HG03060 (cell line): ENCODE measurements around the gene SAT2.
"Not testable (repeated sequence)": the region's sequence is repeated elsewhere in the genome, so short reads cannot be mapped to it uniquely, and the experiment has no call there.

Experiments
- ATAC-seq: cut with Tn5 transposase; IDR thresholded peaks from one replicate; pipeline ENCODE4 v1.9.1; 2021; ENCODE audit warnings: low read depth, moderate number of reproducible peaks; ENCODE audit not compliant: unreplicated experiment

Gene SAT2

DNA sequence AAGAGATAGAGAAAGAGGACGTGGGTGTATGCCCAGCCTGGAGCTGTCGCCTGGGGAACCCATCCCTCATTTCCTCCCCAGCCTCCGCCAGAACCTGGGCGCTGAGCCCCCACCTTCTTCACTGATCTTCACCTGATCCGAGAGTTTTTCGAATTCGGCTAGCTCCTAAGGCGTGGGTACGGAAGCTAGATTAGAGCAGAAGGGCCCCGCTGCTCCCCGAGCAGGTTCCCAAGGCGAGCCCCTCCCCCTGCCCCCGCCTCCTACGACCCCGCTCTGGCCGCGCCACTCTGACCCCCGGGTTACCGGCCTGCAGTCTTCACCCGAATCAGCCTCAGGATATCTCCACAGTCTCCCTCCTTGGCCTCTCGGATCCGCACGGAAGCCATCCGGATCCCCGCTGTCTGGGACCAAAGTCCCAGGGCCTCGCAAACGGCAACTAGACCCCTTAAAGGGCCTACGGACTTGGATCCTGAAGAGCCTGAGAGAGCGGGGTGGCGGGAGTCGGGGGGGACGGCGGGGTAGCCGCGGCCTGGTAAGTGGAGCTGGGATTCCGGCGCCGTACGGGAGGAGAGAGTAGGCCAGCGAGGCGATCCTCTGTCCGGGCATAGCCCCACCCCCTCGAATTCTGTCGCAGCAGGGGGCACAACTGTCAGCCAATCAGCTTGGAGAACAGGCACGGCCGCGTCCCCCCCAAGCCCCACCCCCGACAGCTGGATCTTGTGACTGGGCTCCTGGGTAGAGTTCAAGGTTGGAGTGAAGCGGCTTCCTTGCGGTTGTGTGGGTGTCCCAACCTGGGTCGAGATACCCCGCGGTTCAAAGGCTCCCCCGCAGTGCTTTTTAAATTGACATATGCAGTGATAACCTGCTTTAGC, at the start of gene SAT2:
Gene SAT2, minus strand, starts transcription at position 572 of the 872 bp plus-strand sequence. Its CDS starts 186 bp downstream, at position 386.
- ATAC-seq = no peak

- ATAC-seq = no peak
These were observed 48.9 kb upstream of the SAT2 start for GRCh38 chr17:7676533-7676932.

DNA sequence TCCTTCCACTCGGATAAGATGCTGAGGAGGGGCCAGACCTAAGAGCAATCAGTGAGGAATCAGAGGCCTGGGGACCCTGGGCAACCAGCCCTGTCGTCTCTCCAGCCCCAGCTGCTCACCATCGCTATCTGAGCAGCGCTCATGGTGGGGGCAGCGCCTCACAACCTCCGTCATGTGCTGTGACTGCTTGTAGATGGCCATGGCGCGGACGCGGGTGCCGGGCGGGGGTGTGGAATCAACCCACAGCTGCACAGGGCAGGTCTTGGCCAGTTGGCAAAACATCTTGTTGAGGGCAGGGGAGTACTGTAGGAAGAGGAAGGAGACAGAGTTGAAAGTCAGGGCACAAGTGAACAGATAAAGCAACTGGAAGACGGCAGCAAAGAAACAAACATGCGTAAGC, 47.3 kb upstream of the SAT2 start:
- no peak for ATAC-seq

DNA sequence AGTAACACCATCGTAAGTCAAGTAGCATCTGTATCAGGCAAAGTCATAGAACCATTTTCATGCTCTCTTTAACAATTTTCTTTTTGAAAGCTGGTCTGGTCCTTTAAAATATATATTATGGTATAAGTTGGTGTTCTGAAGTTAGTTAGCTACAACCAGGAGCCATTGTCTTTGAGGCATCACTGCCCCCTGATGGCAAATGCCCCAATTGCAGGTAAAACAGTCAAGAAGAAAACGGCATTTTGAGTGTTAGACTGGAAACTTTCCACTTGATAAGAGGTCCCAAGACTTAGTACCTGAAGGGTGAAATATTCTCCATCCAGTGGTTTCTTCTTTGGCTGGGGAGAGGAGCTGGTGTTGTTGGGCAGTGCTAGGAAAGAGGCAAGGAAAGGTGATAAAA, 45.6 kb upstream of the SAT2 start:
- ATAC-seq = no peak

GRCh38 chr17:7668482-7668881, 40.9 kb upstream of the SAT2 start:
- ATAC-seq = no peak

DNA sequence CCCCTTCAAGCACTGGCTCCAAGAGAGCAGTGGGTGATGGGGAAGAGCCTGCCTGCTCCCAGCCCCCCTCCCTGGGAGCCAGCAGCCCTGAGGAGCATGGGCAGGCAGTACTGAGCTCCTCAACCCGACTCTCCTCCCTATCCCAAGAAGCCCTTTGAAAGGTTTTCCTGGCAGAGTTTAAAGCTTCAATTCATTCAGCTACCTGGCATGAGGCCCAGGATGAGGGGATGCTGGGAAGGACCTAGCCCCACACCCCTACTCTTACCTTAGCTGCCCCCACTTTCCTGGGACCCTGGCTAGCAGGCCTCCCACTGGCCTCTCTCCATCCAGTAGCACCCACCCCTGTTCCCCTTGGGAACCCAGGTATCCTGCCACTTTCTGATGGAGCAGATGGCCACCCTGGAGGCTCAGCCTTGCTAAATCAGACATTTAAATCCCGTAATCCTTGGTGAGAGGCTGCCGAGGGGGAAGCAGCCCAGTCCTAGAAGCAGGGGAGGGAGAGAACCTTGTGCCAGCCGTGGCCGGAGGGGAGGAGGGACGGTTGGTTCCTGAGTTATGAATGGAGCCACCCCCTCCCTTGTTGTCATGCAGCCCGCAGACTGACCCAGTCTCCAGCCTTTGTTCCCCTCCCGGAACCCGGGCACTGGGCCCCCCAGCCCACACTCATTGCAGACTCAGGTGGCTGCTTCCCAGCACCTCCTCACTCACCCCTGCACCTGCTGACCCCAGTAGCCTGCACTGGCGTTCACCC, 40.2 kb upstream of the SAT2 start:
- no peak for ATAC-seq

GRCh38 chr17:7656958-7657609, 29.5 kb upstream of the SAT2 start:
- ATAC-seq = no peak

DNA sequence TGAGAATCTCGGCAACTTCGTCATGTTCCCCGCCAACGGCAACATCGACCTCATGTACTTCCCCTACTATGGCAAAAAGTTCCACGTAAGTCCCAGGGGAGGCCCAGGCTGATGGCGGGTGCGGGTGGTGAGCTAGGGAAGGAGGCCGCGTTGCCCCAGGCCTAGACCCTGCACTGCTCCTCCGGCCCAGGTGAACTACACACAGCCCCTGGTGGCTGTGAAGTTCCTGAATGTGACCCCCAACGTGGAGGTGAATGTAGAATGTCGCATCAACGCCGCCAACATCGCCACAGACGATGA, 27.9 kb upstream of the SAT2 start:
- no peak for ATAC-seq

- no peak for ATAC-seq
These were observed 27.4 kb upstream of the SAT2 start for GRCh38 chr17:7654832-7655540.

- ATAC-seq = no peak
These were observed 25.1 kb upstream of the SAT2 start for GRCh38 chr17:7652388-7653356.

DNA sequence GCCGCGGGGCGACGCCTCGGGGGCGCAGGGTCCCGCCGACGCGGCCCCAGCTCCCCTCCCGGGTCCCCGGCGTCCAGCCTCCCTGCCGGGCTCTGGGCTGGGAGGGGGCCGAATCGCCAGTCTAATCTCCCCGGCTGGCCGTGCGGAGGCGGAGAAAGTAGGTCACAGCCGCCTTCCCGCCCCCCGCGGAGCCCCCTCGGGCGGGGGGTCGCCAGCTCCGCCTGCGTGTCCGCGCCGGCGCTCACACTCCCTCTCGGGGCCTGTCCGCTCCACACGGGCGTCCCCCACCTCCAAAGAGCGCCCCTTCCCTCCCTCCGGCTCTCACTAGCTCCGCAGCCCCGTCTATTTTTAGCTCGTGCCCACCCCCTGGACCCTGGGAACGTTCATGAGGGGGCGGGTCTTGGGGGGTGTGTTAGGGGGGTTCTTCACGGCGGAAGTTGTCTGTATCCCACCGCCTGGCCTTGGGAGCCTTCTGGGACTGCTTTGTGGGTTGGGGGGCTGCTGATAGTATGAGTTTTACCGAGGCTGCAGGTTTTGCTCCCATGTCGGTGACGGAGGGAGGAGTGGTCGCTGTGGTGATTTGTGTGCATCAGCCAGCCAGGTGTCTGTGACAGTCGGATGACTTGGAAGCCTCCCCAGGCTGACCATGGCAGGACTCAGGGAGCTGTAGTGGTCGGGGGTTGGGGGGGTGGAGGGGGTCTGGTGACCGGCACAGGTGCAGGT, 24.2 kb upstream of the SAT2 start:
- ATAC-seq = no peak

- ATAC-seq = no peak
These were observed 23.6 kb upstream of the SAT2 start for GRCh38 chr17:7651097-7651664.

GRCh38 chr17:7650509-7651096, 23.0 kb upstream of the SAT2 start, which contains the start of gene ATP1B2:
Gene ATP1B2, plus strand, starts transcription at chr17:7650926. Its CDS starts 593 bp downstream, at chr17:7651519.
- ATAC-seq = no peak

DNA sequence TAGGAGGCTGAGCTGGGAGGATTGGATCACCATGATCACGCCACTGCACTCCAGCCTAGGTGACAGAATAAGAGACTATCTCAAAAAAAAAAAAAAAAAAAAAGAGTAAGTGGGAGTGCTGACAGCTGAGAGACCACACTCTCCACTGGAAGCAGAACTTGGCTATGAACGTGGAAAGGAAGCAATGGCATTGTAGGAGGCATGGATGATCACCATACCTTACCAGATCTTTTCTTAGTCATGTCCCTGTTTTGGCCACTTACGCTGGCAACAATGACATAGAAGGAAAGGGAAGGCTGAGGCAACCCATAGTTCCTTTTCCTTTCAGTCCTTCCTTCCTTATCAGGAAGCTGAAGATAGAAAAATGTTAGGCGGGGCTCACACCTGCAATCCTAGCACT, 19.4 kb upstream of the SAT2 start:
- ATAC-seq = no peak

- ATAC-seq = no peak
These were observed 18.8 kb upstream of the SAT2 start for GRCh38 chr17:7646457-7646856.

GRCh38 chr17:7644775-7645174, 17.2 kb upstream of the SAT2 start:
- ATAC-seq = no peak

GRCh38 chr17:7641635-7642034, 14.0 kb upstream of the SAT2 start:
- ATAC-seq = not testable (repeated sequence)

- ATAC-seq = no peak
These were observed 13.2 kb upstream of the SAT2 start for GRCh38 chr17:7640783-7641182.
